ENCODE data around the gene CHTF8.

DNA sequence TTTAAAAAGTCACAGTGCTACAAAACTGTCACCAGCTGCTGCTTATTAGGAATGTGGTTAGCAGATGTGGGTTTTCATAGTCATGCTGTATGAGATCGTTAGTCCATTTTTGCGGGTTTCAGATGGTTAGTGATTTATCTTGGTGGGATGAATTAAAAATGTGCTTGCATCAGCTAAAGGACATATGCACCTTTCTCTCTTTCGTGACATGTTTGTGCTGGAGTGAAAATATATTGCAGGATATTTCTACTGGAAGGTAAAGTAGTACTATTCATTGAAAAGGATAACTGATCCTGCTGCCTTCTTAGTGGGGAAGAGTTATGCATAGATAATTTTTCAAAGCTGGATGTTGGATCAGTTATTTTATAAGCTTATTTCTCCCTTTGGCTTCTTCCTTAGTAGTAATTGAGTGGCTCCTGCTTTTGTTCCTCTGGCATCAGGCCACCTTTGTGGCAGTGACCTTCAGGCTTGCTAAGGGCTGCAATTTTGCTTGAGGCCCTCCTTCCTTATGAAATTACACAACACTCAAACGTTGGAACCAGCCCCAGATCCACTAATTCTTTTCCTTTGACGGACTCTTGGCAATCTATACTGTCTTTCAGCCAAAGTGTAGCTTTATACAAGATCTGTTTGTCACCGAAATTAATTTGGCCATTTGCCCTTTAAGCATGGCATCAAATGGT is 47.1 kb upstream of the CHTF8 start:
- no peak for TF ChIP-seq CTCF (IDR thresholded peaks at IDR 0.05; ENCODE audit: low read depth, low read length)
- TF ChIP-seq MAX (IDR thresholded peaks at IDR 0.05; ENCODE audit: low read depth, low read length), result no peak
- TF ChIP-seq POLR2A (IDR thresholded peaks at IDR 0.05; ENCODE audit: extremely low read depth, insufficient read length), result no peak

Measured in NB4 (cell line).